Endodermal cell (in vitro differentiated cells): ENCODE data around the gene MS4A14. TPM values are rescaled to one million over a fixed set of nuclear protein-coding genes. Genes with fewer than 3 reads are reported as not detected.

Experiments
- DNase-seq: peaks from one replicate; pipeline ENCODE4 v3.0.0-alpha.2; 2017
- H3K27ac ChIP-seq: 2 replicates; pipeline ENCODE4 v1.5.1; 2013; ENCODE audit warnings: mild to moderate bottlenecking, low read depth, low read length, moderate library complexity
- H3K27me3 ChIP-seq: 2 replicates; pipeline ENCODE4 v1.6.1; 2013; ENCODE audit warnings: mild to moderate bottlenecking, low read length, moderate library complexity; ENCODE audit not compliant: insufficient read depth, control insufficient read depth, poor library complexity, severe bottlenecking
- H3K36me3 ChIP-seq: 2 replicates; pipeline ENCODE4 v1.7.0; 2013; ENCODE audit warnings: mild to moderate bottlenecking, low read length, moderate library complexity; ENCODE audit not compliant: control insufficient read depth, insufficient read depth
- H3K4me1 ChIP-seq: one replicate; pipeline ENCODE4 v1.7.0; 2013; ENCODE audit warnings: low read length; ENCODE audit not compliant: control insufficient read depth, insufficient read depth
- H3K4me3 ChIP-seq: 2 replicates; pipeline ENCODE4 v1.5.1; 2013; ENCODE audit warnings: mild to moderate bottlenecking, low read length, moderate library complexity
- H3K9ac ChIP-seq: 2 replicates; pipeline ENCODE4 v1.6.1; 2013; ENCODE audit warnings: mild to moderate bottlenecking, low read length, moderate library complexity; ENCODE audit not compliant: poor library complexity, severe bottlenecking; ENCODE audit errors: extremely low read depth
- H3K9me3 ChIP-seq: 2 replicates; pipeline ENCODE4 v1.6.1; 2013; ENCODE audit warnings: mild to moderate bottlenecking, low read length, moderate library complexity; ENCODE audit not compliant: control insufficient read depth
- H3K27ac Mint-ChIP-seq: 2 replicates; pipeline ENCODE4 v1.8.0; 2020; ENCODE audit warnings: mixed read lengths
- H3K27me3 Mint-ChIP-seq: 2 replicates; pipeline ENCODE4 v1.8.0; 2021; ENCODE audit warnings: mild to moderate bottlenecking, mixed read lengths; ENCODE audit not compliant: insufficient read depth
- H3K36me3 Mint-ChIP-seq: 2 replicates; pipeline ENCODE4 v1.8.0; 2020; ENCODE audit warnings: low read depth, mixed read lengths
- H3K4me1 Mint-ChIP-seq: 2 replicates; pipeline ENCODE4 v1.8.0; 2020; ENCODE audit warnings: mixed read lengths
- H3K4me3 Mint-ChIP-seq: 2 replicates; pipeline ENCODE4 v1.8.0; 2020; ENCODE audit warnings: mild to moderate bottlenecking, moderate library complexity, mixed read lengths
- H3K9me3 Mint-ChIP-seq: 2 replicates; pipeline ENCODE4 v1.8.0; 2020; ENCODE audit warnings: mild to moderate bottlenecking, mixed read lengths
- WGBS, 2 experiments: methylation state at CpG; one replicate each; pipeline versions ENCODE4 v1.1.5 to v1.1.7; 2013; ENCODE audit warnings: missing lambda C conversion rate in 2 of 2, mixed read lengths in 1 of 2; ENCODE audit not compliant: insufficient coverage in 1 of 2, insufficient read length in 1 of 2; 5-methylcytosine and 5-hydroxymethylcytosine counted together
- total RNA-seq, 2 donors: library from RNA; stranded (reverse); fragmentation: NEBNext Ultra II Directional in 1 of 2; extraction: Animal tissue kit (Norgen Biotek cat#: 25700) in 1 of 2; gene quantifications; 2 replicates in 1 of 2; 3 replicates in 1 of 2; pipeline ENCODE4 v1.2.1, GENCODE V29; 2021
- TF ChIP-seq, protein P1 (sequence below): fragments of 200-600 bp; sonication (generic); conservative IDR thresholded peaks from 2 replicates; pipeline ENCODE4 v1.5.0; 2021; ENCODE audit warnings: antibody characterized with exemption, mild to moderate bottlenecking

MS4A14 gene
- total RNA-seq, 2 donors from 2014 or later: not detected

DNA sequence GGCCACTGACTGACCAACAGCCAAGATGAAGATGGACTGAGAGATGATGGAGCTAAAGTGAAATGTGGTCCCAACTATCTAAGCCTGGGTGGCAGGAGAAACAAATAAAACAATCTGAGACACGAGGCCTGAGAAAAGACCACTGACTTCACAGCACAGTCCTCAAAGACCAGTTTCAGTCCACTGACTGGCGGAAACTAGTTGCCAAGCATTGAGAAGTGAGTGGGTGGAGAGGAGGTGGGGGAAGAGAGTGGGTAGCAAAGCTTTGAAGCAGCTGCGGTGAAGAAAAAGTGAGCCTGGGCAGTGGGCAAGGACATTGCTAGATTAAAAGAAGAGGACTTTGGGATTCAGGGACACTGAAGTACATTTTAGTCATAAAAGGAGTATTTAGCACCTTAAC, 61.3 kb downstream of the MS4A14 start:
- no peaks in the 10 kb centered on the region for H3K4me1 ChIP-seq
- no peak overlapping the region for H3K27ac ChIP-seq
- 84 to 100% methylated on average over 2 to 3 of the region's 3 CpGs for WGBS, 2 experiments
- no peaks in the 10 kb centered on the region for H3K36me3 ChIP-seq
- H3K9ac ChIP-seq: no peak overlapping the region
- no peak overlapping the region for H3K4me3 Mint-ChIP-seq
- no peak overlapping the region for H3K4me3 ChIP-seq
- H3K9me3 ChIP-seq: no peaks in the 10 kb centered on the region
- H3K4me1 Mint-ChIP-seq: no peaks in the 10 kb centered on the region
- peaks cover 2% of the 10 kb centered on the region for H3K27me3 Mint-ChIP-seq
- H3K9me3 Mint-ChIP-seq: no peaks in the 10 kb centered on the region
- no peaks in the 10 kb centered on the region for H3K36me3 Mint-ChIP-seq
- no peaks in the 10 kb centered on the region for H3K27me3 ChIP-seq
- DNase-seq: no peak
- no peak overlapping the region for H3K27ac Mint-ChIP-seq
- TF ChIP-seq, protein P1, sequence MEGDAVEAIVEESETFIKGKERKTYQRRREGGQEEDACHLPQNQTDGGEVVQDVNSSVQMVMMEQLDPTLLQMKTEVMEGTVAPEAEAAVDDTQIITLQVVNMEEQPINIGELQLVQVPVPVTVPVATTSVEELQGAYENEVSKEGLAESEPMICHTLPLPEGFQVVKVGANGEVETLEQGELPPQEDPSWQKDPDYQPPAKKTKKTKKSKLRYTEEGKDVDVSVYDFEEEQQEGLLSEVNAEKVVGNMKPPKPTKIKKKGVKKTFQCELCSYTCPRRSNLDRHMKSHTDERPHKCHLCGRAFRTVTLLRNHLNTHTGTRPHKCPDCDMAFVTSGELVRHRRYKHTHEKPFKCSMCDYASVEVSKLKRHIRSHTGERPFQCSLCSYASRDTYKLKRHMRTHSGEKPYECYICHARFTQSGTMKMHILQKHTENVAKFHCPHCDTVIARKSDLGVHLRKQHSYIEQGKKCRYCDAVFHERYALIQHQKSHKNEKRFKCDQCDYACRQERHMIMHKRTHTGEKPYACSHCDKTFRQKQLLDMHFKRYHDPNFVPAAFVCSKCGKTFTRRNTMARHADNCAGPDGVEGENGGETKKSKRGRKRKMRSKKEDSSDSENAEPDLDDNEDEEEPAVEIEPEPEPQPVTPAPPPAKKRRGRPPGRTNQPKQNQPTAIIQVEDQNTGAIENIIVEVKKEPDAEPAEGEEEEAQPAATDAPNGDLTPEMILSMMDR: no peak

DNA sequence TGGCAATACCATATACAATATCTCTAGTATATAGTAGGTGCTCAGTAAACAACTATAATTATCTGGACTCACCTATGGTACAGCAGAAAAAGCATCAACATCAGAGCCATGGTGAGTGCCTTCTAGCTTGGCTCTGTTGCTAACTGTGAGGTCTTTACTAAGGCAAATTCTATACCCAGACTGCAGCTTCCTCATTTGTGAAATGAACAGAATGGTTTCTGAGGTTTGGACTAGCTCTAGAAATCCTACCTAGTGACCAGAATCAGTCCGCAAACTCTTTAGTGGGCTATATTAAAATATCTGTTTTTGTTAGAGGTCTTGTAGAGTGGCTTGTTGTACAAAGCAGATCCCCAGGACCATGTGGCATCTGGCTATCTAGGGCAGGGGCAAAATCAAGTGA, 63.1 kb downstream of the MS4A14 start:
- H3K9ac ChIP-seq: no peak overlapping the region
- H3K27me3 Mint-ChIP-seq: peaks cover 2% of the 10 kb centered on the region

More for the DNA sequence above, 63.1 kb downstream of the MS4A14 start:
- H3K36me3 Mint-ChIP-seq: no peaks in the 10 kb centered on the region
- no peak overlapping the region for H3K4me3 Mint-ChIP-seq
- H3K9me3 ChIP-seq: no peaks in the 10 kb centered on the region
- H3K4me1 Mint-ChIP-seq: no peaks in the 10 kb centered on the region
- H3K36me3 ChIP-seq: no peaks in the 10 kb centered on the region
- H3K9me3 Mint-ChIP-seq: no peaks in the 10 kb centered on the region
- H3K4me3 ChIP-seq: no peak overlapping the region
- no peak overlapping the region for H3K27ac Mint-ChIP-seq
- no peak for DNase-seq
- TF ChIP-seq, protein P1: no peak
- H3K27me3 ChIP-seq: no peaks in the 10 kb centered on the region
- H3K4me1 ChIP-seq: no peaks in the 10 kb centered on the region
- 100% methylated on average over 1 of the region's 1 CpG for WGBS, 2 experiments
- H3K27ac ChIP-seq: no peak overlapping the region

Other genes starting within 250 kb of the MS4A14 start
- gene MS4A6A, start 213.4 kb upstream of the MS4A14 start, total RNA-seq: not detected
- gene MS4A4E, start 153.3 kb upstream of the MS4A14 start, total RNA-seq: under 1 TPM in 1 of 2 donors, not detected in 1; 0.31 TPM
- not detected for gene MS4A4A, start 115.8 kb upstream of the MS4A14 start, total RNA-seq
- not detected for gene MS4A6E, start 69.2 kb upstream of the MS4A14 start, total RNA-seq
- gene MS4A7, start 17.9 kb upstream of the MS4A14 start, total RNA-seq: not detected
- not detected for gene MS4A5, start 33.1 kb downstream of the MS4A14 start, total RNA-seq
- gene MS4A1, start 59.4 kb downstream of the MS4A14 start, total RNA-seq: not detected
- not detected for gene MS4A12, start 96.3 kb downstream of the MS4A14 start, total RNA-seq
- gene MS4A13, start 118.9 kb downstream of the MS4A14 start, total RNA-seq: not detected